H1 (cell line): ENCODE data around the gene CDK5R2. TPM values are rescaled to one million over a fixed set of nuclear protein-coding genes. Genes with fewer than 3 reads are reported as not detected.

Experiments used
- CTCF ChIA-PET: fragments of 300-600 bp; sonication (Branson Sonifier 250); formaldehyde crosslinking; loops from one replicate; lab custom pipeline; 2021; ENCODE audit not compliant: partially characterized antibody; lab: Charles Lee
- POLR2A ChIA-PET: fragments of 300-600 bp; sonication (Branson Sonifier 250); formaldehyde crosslinking; loops from one replicate; lab custom pipeline; 2021; ENCODE audit warnings: inconsistent platforms; ENCODE audit not compliant: partially characterized antibody; lab: Charles Lee
- DNase-seq, 2 experiments: peaks; one replicate each; pipeline versions ENCODE4 v3.0.0 to v3.0.0-alpha.2; 2010 to 2022; ENCODE audit warnings: low spot score in 2 of 2, low read depth in 1 of 2, mixed read lengths in 1 of 2
- FAIRE-seq: peaks from 2 replicates; lab custom pipeline; 2011; peaks lifted over from hg19 to GRCh38; lab: Jason Lieb, UNC
- H2AFZ ChIP-seq: 2 replicates; pipeline ENCODE4 v1.8.1; 2012; ENCODE audit warnings: low read length, inconsistent platforms
- H2AK5ac ChIP-seq: 2 replicates; pipeline ENCODE4 v1.6.1; 2013; ENCODE audit warnings: low read depth, low read length
- H2BK120ac ChIP-seq: replicated peaks from 2 replicates; pipeline ENCODE3; 2013; ENCODE audit warnings: low read depth, low read length, inconsistent platforms
- H2BK12ac ChIP-seq: 2 replicates; pipeline ENCODE4 v1.6.1; 2013; ENCODE audit warnings: low read depth, low read length
- H2BK15ac ChIP-seq: 2 replicates; pipeline ENCODE4 v1.6.1; 2013; ENCODE audit warnings: low read length
- H2BK20ac ChIP-seq: 2 replicates; pipeline ENCODE4 v1.6.1; 2013; ENCODE audit warnings: low read length
- H2BK5ac ChIP-seq: 2 replicates; pipeline ENCODE4 v1.6.1; 2013; ENCODE audit warnings: low read depth, low read length
- H3K14ac ChIP-seq: 2 replicates; pipeline ENCODE4 v1.6.1; 2013; ENCODE audit warnings: inconsistent platforms; ENCODE audit not compliant: insufficient read length
- H3K18ac ChIP-seq: 2 replicates; pipeline ENCODE4 v1.6.1; 2013; ENCODE audit warnings: low read length; ENCODE audit errors: extremely low read depth
- H3K23ac ChIP-seq: 2 replicates; pipeline ENCODE4 v1.6.1; 2013; ENCODE audit warnings: inconsistent platforms; ENCODE audit not compliant: insufficient read length
- H3K23me2 ChIP-seq: 2 replicates; pipeline ENCODE4 v1.6.1; 2013; ENCODE audit warnings: low read depth, low read length
- H3K27ac ChIP-seq: 2 replicates; pipeline ENCODE4 v1.6.1; 2011; ENCODE audit warnings: low read depth, low read length, inconsistent platforms
- H3K27me3 ChIP-seq, 4 experiments: replicated peaks in 1 of 4; 1 replicate in 1 of 4; 2 replicates in 3 of 4; pipeline versions ENCODE4 v1.6.1 to v1.8.1; 2011 to 2013; ENCODE audit warnings: low read length in 3 of 4, mild to moderate bottlenecking in 3 of 4, inconsistent platforms in 2 of 4, mixed read lengths in 2 of 4, moderate library complexity in 1 of 4; ENCODE audit not compliant: control insufficient read depth in 3 of 4, insufficient read depth in 3 of 4; ENCODE audit errors: extremely low read depth in 1 of 4
- H3K36me3 ChIP-seq, 4 experiments: 2 replicates each; pipeline versions ENCODE4 v1.6.1 to v1.8.1; 2011 to 2013; ENCODE audit warnings: mild to moderate bottlenecking in 4 of 4, low read length in 3 of 4, moderate library complexity in 2 of 4, control low read depth in 1 of 4, inconsistent platforms in 1 of 4; ENCODE audit not compliant: insufficient read depth in 4 of 4, control insufficient read depth in 2 of 4
- H3K4ac ChIP-seq: replicated peaks from 2 replicates; pipeline ENCODE3; 2013; ENCODE audit warnings: low read length, low read depth, mixed read lengths, inconsistent platforms; ENCODE audit not compliant: insufficient read length
- H3K4me1 ChIP-seq, 4 experiments: replicated peaks in 1 of 4; 1 replicate in 1 of 4; 2 replicates in 3 of 4; pipeline versions ENCODE4 v1.6.1 to v1.8.1; 2011 to 2013; ENCODE audit warnings: low read length in 3 of 4, inconsistent platforms in 2 of 4, mixed read lengths in 1 of 4; ENCODE audit not compliant: insufficient read depth in 4 of 4, control insufficient read depth in 3 of 4
- H3K4me2 ChIP-seq, 2 experiments: 2 replicates each; pipeline versions ENCODE4 v1.6.1 to v1.8.1; 2011 to 2013; ENCODE audit warnings: low read depth in 2 of 2, low read length in 2 of 2, control low read depth in 1 of 2, inconsistent platforms in 1 of 2, mild to moderate bottlenecking in 1 of 2; ENCODE audit not compliant: insufficient read depth in 1 of 2
- H3K4me3 ChIP-seq, 4 experiments: fragments of 200-600, 300-600 bp in 1 of 4; sonication (generic), shearing (Covaris generic), sonication (Bioruptor Twin) in 1 of 4; 2 replicates each; pipeline versions ENCODE4 v1.5.1 to v1.8.1; 2011 to 2016; ENCODE audit warnings: low read length in 4 of 4, low read depth in 3 of 4, control low read depth in 2 of 4, inconsistent platforms in 2 of 4, mild to moderate bottlenecking in 2 of 4, mixed read lengths in 1 of 4, moderate library complexity in 1 of 4; ENCODE audit not compliant: insufficient read depth in 2 of 4; ENCODE audit errors: extremely low read depth in 1 of 4
- H3K56ac ChIP-seq: replicated peaks from 2 replicates; pipeline ENCODE3; 2013; ENCODE audit warnings: low read depth, mild to moderate bottlenecking, mixed read lengths, low read length, inconsistent platforms; ENCODE audit not compliant: insufficient read length
- H3K79me1 ChIP-seq: 2 replicates; pipeline ENCODE4 v1.6.1; 2013; ENCODE audit warnings: low read depth, low read length, control low read depth
- H3K79me2 ChIP-seq, 2 experiments: 2 replicates each; pipeline versions ENCODE4 v1.6.1 to v1.8.1; 2012 to 2013; ENCODE audit warnings: low read length in 2 of 2, mild to moderate bottlenecking in 2 of 2, inconsistent platforms in 1 of 2; ENCODE audit not compliant: insufficient read depth in 2 of 2, control insufficient read depth in 1 of 2
- H3K9ac ChIP-seq, 4 experiments: replicated peaks in 1 of 4; 1 replicate in 1 of 4; 2 replicates in 3 of 4; pipeline versions ENCODE4 v1.6.1 to v1.8.1; 2011 to 2013; ENCODE audit warnings: low read depth in 3 of 4, low read length in 3 of 4, control low read depth in 2 of 4, mild to moderate bottlenecking in 2 of 4, moderate library complexity in 2 of 4, inconsistent platforms in 1 of 4; ENCODE audit errors: extremely low read depth in 1 of 4
- H3K9me3 ChIP-seq, 2 experiments: 2 replicates each; pipeline versions ENCODE4 v1.6.1 to v1.8.1; 2012 to 2013; ENCODE audit warnings: mild to moderate bottlenecking in 2 of 2, moderate library complexity in 2 of 2, control low read depth in 1 of 2, inconsistent platforms in 1 of 2, low read depth in 1 of 2, low read length in 1 of 2, mixed read lengths in 1 of 2; ENCODE audit not compliant: insufficient read depth in 2 of 2
- H4K20me1 ChIP-seq, 2 experiments: replicated peaks in 1 of 2; 2 replicates each; pipeline versions ENCODE3 to v1.8.1; 2011 to 2013; ENCODE audit warnings: inconsistent platforms in 2 of 2, low read length in 2 of 2, mild to moderate bottlenecking in 1 of 2; ENCODE audit not compliant: insufficient read depth in 2 of 2, control insufficient read depth in 1 of 2
- H4K5ac ChIP-seq: 2 replicates; pipeline ENCODE4 v1.6.1; 2013; ENCODE audit warnings: low read length, low read depth, mixed read lengths, inconsistent platforms; ENCODE audit not compliant: insufficient read length
- H4K8ac ChIP-seq: 2 replicates; pipeline ENCODE4 v1.8.0; 2013; ENCODE audit warnings: mild to moderate bottlenecking, moderate library complexity, low read length, inconsistent platforms; ENCODE audit not compliant: insufficient read depth; ENCODE audit errors: extremely low read depth
- H4K91ac ChIP-seq: replicated peaks from 2 replicates; pipeline ENCODE3; 2013; ENCODE audit warnings: low read length, mixed read lengths, inconsistent platforms; ENCODE audit not compliant: insufficient read length
- ASH2L ChIP-seq: fragments of 200-600, 300-600 bp; sonication (generic); IDR thresholded peaks from one replicate; pipeline ENCODE4 v1.7.1; 2017; ENCODE audit warnings: low read length
- BACH1 ChIP-seq: IDR thresholded peaks from 2 replicates; pipeline ENCODE4 v1.6.1; 2012; ENCODE audit warnings: low read length, improper control_type of control experiment
- CHD2 ChIP-seq: IDR thresholded peaks from 2 replicates; pipeline ENCODE4 v1.6.1; 2012; ENCODE audit warnings: low read length, improper control_type of control experiment
- CREB1 ChIP-seq: IDR thresholded peaks from 2 replicates; pipeline ENCODE4 v1.6.1; 2012; ENCODE audit warnings: inconsistent platforms
- EGR1 ChIP-seq: IDR thresholded peaks from 2 replicates; pipeline ENCODE4 v1.6.1; 2011; ENCODE audit warnings: low read depth, low read length, borderline replicate concordance
- FOSL1 ChIP-seq: IDR thresholded peaks from 2 replicates; pipeline ENCODE4 v1.6.1; 2011; ENCODE audit warnings: mild to moderate bottlenecking, low read depth, low read length, moderate library complexity; ENCODE audit not compliant: insufficient read depth
- HDAC6 ChIP-seq: IDR thresholded peaks from one replicate; pipeline ENCODE4 v1.7.1; 2012; ENCODE audit warnings: low read depth, mild to moderate bottlenecking, inconsistent platforms, low read length, moderate library complexity
- KDM4A ChIP-seq: IDR thresholded peaks from one replicate; pipeline ENCODE4 v1.7.1; 2012; ENCODE audit warnings: low read depth, mild to moderate bottlenecking, moderate library complexity, low read length, inconsistent platforms; ENCODE audit not compliant: severe bottlenecking
- MAFK ChIP-seq: IDR thresholded peaks from 2 replicates; pipeline ENCODE4 v1.6.1; 2012; ENCODE audit warnings: low read depth, mild to moderate bottlenecking, improper control_type of control experiment, low read length
- NANOG ChIP-seq: IDR thresholded peaks from 2 replicates; pipeline ENCODE4 v1.6.1; 2011; ENCODE audit warnings: low read length, low read depth, mild to moderate bottlenecking, inconsistent platforms; ENCODE audit not compliant: insufficient read depth, poor library complexity, severe bottlenecking
- RNF2 ChIP-seq: fragments of 200-900, 300-1000 bp; sonication (generic); IDR thresholded peaks from 2 replicates; pipeline ENCODE4 v1.7.1; 2016; ENCODE audit warnings: borderline replicate concordance, low read depth, mild to moderate bottlenecking, antibody characterized with exemption, low read length; ENCODE audit not compliant: poor library complexity, severe bottlenecking; ENCODE audit errors: missing control alignments
- SIRT6 ChIP-seq: IDR thresholded peaks from one replicate; pipeline ENCODE4 v1.7.1; 2012; ENCODE audit warnings: low read length, inconsistent platforms
- SP4 ChIP-seq: IDR thresholded peaks from 2 replicates; pipeline ENCODE4 v1.6.1; 2012; ENCODE audit warnings: low read length, inconsistent platforms
- TAF1 ChIP-seq: IDR thresholded peaks from 2 replicates; pipeline ENCODE4 v1.6.1; 2011; ENCODE audit warnings: mild to moderate bottlenecking, low read depth, low read length
- TCF12 ChIP-seq: IDR thresholded peaks from 2 replicates; pipeline ENCODE4 v1.6.1; 2011; ENCODE audit warnings: low read depth, mild to moderate bottlenecking, low read length
- WGBS, 2 experiments: shearing (Covaris generic) in 1 of 2; methylation state at CpG; one replicate each; pipeline versions ENCODE4 v1.1.6 to v1.1.7; 2013 to 2015; ENCODE audit warnings: low lambda C conversion rate in 2 of 2, mixed read lengths in 2 of 2, inconsistent platforms in 1 of 2, low coverage in 1 of 2, missing lambda C conversion rate in 1 of 2; ENCODE audit not compliant: insufficient replicate concordance in 2 of 2, insufficient coverage in 1 of 2, insufficient read length in 1 of 2; ENCODE audit errors: extremely low coverage in 1 of 2, missing lambda C conversion rate in 1 of 2; 5-methylcytosine and 5-hydroxymethylcytosine counted together
- polyA plus RNA-seq, 7 experiments: library from polyadenylated mRNA; depleted of rRNA in 3 of 7; stranded (reverse) in 5 of 7; unstranded in 2 of 7; fragments of >200 nt in 5 of 7; fragments of 200-250 nt in 2 of 7; gene quantifications; 1 replicate in 5 of 7; 2 replicates in 1 of 7; 4 replicates in 1 of 7; pipeline versions ENCODE4 v1.2.1 to v1.2.3, GENCODE V29; 2011 to 2013; ENCODE audit warnings: missing spikeins in 2 of 7, mixed read lengths in 2 of 7
- total RNA-seq: library from RNA; stranded (reverse); fragmentation: NEBNext Ultra II Directional; extraction: Animal tissue kit (Norgen Biotek cat#: 25700); gene quantifications from 2 replicates; pipeline ENCODE4 v1.2.1, GENCODE V29; 2021

Gene CDK5R2
- total and polyA plus RNA-seq, 2 of the 8 experiments (the other 6 are each of a cell fraction or from before 2014, with no cell fraction given) = 0.14 TPM; not detected in 1

GRCh38 chr2:218927876-218928275, 31.6 kb upstream of the CDK5R2 start:
- no peaks in the 10 kb centered on the region for H4K20me1 ChIP-seq
- no peak overlapping the region for H2BK120ac ChIP-seq
- peaks cover 9 to 22% of the 10 kb centered on the region in 2 experiments; a peak in 2 of 4 replicates for H3K9me3 ChIP-seq
- no peak overlapping the region for H3K18ac ChIP-seq
- H3K4me1 ChIP-seq = no peaks in the 10 kb centered on the region
- no peaks in the 10 kb centered on the region for H3K79me2 ChIP-seq
- H2AK5ac ChIP-seq = no peak overlapping the region
- H4K5ac ChIP-seq = no peak overlapping the region
- H2BK20ac ChIP-seq = no peak overlapping the region
- H2BK15ac ChIP-seq = no peak overlapping the region
- no peaks in the 10 kb centered on the region for H3K79me1 ChIP-seq
- no peak overlapping the region for H2AFZ ChIP-seq
- no peak overlapping the region for H3K56ac ChIP-seq
- no peak overlapping the region for H3K4me2 ChIP-seq
- no peak overlapping the region for H4K8ac ChIP-seq
- no peaks in the 10 kb centered on the region for H3K27me3 ChIP-seq
- 87% methylated on average over 4 of the region's 4 CpGs; no CpG with 5 or more reads in 1 of the 2 experiments for WGBS, 2 experiments
- DNase-seq (no peak), FAIRE-seq (no peak)
- no peak overlapping the region for H2BK12ac ChIP-seq
- H3K9ac ChIP-seq = no peak overlapping the region
- no peak overlapping the region for H4K91ac ChIP-seq
- no peaks in the 10 kb centered on the region for H3K36me3 ChIP-seq
- H3K23ac ChIP-seq = no peak overlapping the region
- H2BK5ac ChIP-seq = no peak overlapping the region
- no peak overlapping the region for H3K4ac ChIP-seq
- H3K27ac ChIP-seq = no peak overlapping the region
- ChIA-PET POLR2A (interaction anchor here (1.1 to 1.6 kb wide), 3 partner anchors 9 to 19 kb away, joined by 3 to 6 read pairs (median 4); no protein-coding TSS in a partner anchor), CTCF (interaction anchor here (0.7 to 0.9 kb wide), 3 partner anchors 18 to 69 kb away, joined by 3 read pairs; no protein-coding TSS in a partner anchor)
- no peak overlapping the region for H3K14ac ChIP-seq
- H3K23me2 ChIP-seq = no peaks in the 10 kb centered on the region
- no peak overlapping the region for H3K4me3 ChIP-seq
- TF ChIP-seq EGR1 (no peak), HDAC6 (no peak), ASH2L (no peak), BACH1 (no peak), CREB1 (no peak), MAFK (no peak), SIRT6 (no peak), RNF2 (no peak), NANOG (no peak), KDM4A (no peak), SP4 (no peak), CHD2 (no peak), TCF12 (no peak), TAF1 (no peak), FOSL1 (no peak)
